A204.1 (cell line): ENCODE measurements around the gene IGF1R.
"Not testable (repeated sequence)": the region's sequence is repeated elsewhere in the genome, so short reads cannot be mapped to it uniquely, and the experiment has no call there.

Experiments used
- FAIRE-seq: peaks from 2 replicates; lab custom pipeline; 2012; peaks lifted over from hg19 to GRCh38; lab: Jason Lieb, UNC

IGF1R gene

DNA sequence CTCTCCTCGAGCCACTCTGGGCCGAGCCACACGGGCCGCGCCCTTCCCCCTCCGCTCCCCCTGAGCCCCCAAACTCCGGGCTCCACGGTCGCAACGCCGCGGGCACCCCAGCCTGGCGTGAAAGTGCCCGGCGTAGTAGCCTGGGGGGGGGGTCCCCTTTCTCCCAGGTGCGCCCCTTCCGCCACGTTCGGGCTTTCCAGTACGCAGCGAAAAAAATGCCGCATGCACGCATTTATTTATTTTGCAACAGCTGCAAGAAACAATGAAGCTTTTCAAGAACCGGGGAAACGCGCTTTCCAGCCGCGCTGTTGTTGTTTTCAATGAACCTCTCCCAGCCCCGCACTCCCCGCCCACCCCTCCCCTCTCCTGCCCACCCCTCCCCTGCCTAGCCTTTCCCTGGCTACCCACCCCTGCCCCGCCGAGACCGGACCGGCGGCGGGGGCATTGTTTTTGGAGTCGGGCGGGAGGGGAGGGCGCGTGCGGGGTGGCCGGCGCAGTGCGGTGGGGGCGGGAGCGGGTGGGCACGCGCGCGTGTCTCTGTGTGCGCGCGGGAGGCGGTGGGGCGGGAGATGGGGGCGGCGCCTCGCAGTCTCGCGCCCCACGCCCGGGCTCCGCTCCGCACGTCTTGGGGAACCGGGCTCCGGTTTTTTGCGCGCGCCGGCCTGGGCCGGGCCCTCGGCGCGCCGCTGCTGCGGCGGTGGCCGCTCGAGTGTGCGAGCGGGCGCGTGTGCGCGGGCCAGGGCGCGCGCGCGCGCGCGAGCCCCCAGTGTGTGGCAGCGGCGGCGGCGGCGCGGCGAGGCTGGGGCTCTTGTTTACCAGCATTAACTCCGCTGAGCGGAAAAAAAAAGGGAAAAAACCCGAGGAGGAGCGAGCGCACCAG is at the start of gene IGF1R:
Gene IGF1R (plus strand): TSS at position 766 of the 880 bp plus-strand sequence. CDS start 1,043 bp downstream, outside the sequence.
- FAIRE-seq, result no peak

DNA sequence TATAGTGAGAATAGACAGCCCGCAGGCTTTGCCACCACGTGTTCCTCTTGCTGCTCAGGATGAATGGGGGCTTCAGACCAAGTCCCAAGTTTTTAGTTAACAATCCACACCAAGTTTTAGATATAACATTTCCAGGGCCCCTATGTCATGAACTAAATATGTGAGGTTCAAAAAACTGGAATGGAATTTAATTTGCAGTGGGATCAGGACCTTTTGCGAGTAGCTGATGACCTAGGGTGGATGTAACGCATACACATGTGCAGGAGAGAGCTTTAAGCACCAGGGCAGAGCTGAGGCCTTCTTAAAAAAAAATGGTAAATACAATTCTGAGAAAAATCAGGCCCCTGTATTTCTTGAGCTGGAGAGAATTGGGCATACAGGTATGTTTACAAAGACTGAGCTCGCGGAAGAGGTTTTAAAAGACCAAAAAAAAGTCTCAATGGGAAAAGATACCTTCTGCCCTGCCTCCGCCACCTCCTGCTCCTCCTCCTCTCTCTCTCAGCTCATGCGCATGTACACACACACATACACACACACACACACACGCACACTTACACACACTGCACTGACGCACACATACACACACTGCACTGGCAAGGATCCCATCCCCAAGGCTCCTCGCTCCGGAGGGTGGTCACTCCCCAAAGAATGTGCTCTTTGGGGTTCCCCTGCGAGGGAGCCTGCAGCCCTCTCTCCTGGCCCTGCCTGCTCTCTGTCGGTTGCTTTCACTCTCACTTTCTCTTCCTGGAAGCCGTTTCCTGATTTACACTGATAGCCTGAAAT is 48.2 kb upstream of the IGF1R start:
- FAIRE-seq, result no peak

DNA sequence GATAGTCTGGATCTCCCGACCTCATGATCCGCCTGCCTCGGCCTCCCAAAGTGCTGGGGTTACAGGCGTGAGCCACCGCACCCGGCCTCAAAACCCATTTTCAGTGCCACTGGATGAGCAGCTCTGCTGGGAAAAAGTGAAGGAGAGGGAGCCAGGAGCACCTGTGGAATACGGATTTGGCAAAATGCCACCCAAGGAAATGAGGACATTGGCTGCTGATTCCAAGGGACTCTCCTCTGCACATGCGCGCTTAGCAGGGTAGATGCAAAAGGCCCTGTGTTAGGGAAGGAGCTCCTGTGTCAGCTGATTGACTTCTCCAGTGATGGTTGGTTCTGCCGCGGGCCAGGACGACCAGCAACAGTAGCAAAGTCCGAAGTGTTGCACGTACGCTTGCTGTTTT is 43.4 kb upstream of the IGF1R start:
- no peak for FAIRE-seq

DNA sequence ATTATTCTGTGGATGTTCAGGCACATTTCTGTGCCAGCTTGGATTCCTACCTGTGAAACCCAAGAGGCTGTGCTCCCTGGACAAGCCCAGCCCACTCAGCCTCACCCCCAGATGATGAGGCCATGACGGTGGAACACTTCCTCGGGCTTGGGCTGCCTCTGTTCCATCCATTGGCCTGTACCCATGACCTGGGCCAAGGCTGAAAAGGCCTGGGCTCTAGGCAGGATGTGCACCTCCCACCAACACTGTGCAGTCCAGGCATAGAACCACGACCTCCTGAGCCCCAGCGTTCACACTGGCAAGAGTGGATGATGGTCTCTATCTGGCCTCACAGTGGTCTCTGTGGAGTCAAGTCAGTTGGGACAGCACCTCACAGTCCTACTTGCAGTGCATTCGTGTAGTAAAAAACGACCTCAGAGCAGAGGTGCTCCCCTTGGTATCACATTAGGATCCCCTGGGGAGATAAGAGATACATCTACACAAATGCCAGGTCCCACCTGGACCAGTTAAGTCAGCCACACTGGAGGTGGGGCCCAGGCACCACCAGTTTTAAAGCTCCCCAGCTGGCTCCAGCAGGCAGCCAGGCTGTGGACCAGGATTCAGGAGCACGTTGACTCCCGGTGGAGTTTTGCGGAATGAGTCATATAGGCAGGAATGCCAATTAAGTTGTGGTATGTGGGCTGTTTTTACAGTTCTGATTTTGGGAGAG is 39.0 kb upstream of the IGF1R start:
- no peak for FAIRE-seq

DNA sequence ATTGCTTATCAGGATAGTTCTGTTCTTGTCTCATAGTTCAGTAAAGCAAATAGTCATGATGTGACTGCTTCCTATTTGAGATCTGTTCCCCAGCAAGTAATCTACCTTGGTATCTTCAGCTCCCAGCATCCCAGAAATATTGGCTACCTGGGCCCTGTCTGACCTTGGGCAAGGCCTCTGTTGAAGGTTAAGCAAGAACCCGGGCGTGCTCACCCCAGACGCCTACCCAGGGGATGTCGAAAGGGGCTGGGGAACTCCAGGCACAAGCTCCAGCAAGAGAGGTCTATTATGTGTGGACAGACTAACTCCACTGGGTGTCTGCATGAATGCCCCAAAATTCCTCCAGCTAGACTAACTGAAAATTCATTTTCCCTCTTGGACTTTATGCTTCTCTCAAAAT is 37.3 kb upstream of the IGF1R start:
- no peak for FAIRE-seq

DNA sequence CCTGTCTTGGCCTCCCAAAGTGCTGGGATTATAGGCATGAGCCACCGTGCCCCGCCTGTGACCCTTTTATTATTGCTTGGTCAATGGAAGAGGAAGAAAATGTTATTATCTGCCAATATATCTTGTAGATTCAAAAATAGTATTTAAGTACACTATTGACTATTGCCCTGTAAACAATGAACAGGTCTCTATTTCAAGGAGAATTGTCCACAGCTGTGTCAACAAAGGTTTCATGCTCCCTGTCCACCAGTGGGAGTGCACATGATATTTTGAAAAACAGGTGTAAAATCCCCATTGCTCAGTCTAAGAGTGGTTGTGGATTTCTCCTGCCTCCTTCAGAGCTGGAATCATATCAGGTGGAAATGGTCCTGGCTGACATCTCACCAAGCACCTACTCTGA is 36.5 kb upstream of the IGF1R start:
- no peak for FAIRE-seq

DNA sequence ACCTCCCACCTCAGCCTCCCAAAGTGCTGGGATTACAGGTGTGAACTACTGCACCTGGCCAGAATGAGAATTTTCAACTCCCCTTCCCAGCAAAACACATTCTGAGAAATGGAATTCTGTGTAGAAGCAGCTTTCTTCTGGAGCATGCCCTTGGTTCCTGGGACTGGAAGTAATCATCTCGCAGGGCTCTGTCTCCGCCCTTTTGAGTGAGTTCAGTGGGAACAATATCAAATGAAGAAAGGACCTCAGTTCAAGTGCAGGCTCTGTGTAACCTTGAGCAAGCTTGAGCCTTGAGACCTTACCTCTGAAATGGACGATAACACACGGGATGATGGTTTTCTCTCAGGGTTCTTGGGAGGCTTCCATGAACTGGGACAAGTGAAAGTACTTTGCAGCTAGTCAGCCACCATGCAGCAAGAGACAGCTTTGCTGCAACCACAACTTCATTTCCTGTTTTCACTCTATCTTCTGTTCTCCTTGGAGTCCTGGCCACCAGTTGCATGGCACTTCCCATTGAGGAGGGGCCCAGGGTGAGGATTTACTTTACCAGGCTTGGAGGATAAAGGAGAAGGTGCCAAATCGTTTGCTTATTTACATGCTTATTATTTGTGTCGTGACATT is 35.7 kb upstream of the IGF1R start:
- FAIRE-seq, result no peak

DNA sequence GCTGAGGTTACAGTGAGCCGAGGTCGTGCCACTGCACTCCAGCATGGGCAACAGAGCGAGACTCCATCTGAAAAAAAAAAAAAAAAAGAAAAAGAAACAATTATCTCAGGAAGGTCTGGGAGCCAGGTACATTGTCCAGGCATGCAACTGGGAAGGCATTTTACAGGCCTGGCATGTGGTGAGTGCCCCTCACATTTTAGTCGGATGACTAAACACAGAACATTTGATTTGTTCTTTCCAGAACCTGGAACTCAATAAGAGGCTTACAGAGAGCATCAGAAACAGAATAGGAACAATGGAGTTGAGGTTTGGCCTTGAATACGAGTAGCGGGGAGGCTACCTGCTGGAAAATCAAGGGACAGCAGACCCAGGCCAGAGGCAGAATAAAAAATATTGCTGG is 33.7 kb upstream of the IGF1R start:
- FAIRE-seq, result no peak

DNA sequence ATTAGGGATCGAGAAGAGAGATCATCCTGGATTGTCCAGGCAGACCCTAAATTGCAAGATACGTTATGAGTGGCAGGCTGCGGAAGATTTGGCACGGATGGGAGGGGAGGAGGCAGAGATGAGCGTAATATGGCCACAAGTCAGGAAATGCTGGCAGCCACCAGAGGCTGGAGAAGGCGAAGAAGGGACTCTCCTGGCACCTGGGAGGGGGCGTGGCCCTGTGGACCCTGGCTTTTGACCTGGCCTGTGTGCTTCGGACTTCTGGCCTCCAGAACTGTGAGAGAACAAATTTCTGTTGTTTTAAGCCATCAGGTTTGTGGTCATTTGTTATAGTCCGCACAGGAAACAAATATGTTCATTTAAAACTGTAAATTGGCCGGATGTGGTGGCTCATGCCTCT is 31.9 kb upstream of the IGF1R start:
- no peak for FAIRE-seq

DNA sequence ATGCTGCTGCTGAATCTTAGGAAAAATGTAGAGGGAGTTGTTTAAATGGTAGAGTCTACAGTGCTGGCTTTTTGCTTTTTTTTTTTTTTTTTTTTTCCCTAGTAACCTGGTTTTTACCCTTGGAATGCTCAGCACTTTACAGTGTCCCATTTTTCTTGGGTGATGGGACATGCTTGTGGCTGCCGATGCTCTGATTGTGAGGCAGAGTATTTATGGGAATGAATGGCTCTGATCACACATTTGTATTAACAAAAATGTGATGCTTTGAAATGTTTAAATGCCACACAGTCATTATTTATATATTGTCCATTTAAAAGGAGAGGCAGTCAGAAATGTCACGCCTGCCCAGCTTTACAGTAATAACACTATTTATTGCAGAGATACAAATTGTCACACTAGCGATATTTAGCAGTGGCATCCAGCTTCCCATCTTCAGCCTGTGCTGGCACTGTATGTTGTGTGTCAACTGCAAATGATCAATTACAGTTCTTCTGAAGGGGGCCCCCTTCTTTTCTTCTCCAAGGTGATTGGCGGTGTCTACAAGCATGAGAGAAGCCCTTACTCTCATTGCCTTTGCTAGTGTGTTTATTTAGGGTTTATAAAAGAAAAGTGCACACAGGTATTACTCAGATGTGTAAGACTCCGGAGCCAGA is 30.9 kb upstream of the IGF1R start:
- no peak for FAIRE-seq

DNA sequence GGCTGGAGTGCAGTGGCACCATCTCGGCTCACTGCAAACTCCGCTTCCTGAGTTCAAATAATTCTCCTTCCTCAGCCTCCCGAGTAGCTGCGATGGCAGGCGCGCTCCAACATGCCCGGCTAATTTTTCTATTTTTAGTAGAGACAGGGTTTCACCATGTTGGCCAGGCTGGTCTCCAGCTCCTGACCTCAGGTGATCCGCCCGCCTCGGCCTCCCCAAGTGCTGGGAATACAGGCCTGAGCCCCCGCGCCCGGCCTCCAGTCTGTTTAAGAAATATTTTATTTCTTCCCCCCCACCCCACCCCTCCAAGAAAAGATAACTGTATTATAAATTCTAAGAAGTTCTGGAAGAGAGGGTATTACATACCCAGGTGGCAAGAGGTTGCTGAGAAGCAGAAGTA is 29.8 kb upstream of the IGF1R start:
- FAIRE-seq, result not testable (repeated sequence)

DNA sequence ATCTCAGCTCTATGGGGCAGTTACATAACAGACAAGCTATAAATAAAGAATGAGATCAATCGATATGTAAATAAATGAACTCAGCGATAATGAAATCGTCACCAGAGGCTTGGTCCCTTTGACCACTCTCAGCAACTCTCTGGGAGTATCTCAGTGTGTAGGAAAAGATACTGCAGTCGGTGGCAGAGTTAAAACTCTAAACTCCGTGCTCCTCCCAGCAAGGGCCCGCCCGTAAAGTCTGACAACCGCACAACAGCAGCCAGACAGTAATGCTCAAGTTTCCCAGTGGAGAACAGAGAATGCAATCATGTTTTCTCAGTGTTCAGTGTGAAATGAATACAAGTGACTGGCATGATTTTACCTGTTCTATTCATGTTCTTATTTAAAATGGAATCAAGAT is 28.3 kb upstream of the IGF1R start:
- no peak for FAIRE-seq

DNA sequence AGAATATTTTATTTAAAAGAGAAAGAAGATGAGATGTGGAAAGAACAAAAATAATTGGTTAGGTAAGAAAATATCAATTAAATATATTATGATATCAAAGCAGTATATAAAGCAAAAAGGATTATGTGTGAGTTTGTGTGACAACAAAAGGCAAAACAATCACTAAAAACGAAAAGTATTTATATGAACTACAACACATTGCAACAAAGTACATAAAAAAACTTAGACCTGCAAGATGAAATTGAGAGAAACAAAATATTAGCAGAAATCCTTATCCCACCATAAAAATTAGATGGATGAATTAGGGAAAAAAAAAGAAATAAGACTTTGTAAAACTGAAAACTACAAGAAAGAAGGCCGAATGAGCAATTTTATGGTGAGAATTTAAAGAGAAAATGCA is 27.3 kb upstream of the IGF1R start:
- FAIRE-seq, result peak; percentile 6

DNA sequence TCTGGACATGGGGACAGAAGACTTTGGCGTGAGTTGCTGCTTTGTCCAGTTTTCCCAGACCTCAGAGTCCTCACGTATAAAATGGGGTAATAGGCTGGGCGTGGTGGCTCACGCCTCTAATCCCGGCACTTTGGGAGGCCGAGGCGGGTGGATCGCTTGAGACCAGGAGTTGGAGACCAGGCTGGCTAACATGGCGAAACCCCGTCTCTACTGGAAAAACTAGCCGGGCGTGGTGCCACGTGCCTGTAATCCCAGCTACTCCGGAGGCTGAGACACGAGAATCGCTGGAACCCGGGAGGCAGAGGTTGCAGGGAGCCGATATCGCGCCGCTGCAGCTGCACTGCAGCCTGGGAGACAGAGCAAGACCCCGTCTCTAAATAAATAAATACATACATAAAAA is 22.7 kb upstream of the IGF1R start:
- no peak for FAIRE-seq

DNA sequence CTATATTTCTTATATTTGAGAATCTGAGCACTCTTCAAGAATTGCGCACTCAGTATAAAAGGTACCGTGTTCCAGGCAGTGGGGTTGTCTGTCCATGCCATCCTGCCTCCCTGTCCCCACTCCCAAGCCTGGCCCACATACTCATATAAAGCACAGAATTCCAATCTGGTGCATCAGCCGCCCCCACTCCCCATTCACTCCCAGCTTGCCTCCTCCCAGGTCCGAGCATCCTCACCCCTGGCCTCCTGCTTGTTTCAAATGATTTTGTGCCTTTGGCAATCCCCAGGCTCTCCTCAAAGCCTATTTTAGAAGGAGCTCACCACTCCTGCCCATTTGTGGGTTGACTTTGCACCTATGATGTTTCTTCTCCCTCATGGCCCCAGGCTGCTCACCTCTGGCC is 22.2 kb upstream of the IGF1R start:
- FAIRE-seq, result no peak

DNA sequence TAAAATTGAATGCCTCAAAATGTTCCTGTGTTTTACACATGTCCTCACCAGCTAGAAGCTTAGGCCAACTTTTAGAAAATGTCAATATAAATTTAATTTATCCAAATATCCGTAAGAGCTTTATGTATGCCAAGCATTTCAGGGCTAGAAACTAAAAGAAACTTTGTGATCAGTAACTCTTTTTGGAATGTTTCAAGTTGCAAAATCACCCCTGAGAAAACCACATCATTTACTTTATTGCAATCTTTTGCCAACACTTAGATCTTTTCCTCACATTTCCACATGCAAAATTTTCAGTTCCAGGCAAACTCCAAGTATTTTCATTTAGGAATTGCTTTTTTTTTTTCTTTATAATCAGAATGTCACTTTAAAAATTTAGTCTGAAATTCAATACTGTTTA is 20.1 kb upstream of the IGF1R start:
- FAIRE-seq, result no peak

DNA sequence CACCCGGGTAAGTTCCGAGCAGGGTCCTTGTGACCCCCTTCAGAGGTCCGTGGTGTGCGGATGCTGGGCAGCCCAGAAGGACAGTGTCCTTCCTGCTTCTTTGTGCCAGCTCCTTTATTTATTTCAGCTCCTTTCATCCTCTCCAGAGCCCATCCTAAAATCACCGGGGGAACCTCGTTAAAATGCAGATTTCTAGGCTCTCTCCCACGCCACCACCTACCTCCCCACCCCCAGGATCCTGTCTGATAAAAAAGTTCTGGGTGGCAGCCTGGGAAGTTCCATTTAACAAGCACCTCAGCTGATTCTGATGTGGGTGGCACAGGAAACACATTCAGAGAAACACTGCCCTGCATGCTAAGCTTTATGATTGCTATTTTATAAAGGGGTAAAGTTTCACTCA is 12.5 kb upstream of the IGF1R start:
- FAIRE-seq, result no peak

DNA sequence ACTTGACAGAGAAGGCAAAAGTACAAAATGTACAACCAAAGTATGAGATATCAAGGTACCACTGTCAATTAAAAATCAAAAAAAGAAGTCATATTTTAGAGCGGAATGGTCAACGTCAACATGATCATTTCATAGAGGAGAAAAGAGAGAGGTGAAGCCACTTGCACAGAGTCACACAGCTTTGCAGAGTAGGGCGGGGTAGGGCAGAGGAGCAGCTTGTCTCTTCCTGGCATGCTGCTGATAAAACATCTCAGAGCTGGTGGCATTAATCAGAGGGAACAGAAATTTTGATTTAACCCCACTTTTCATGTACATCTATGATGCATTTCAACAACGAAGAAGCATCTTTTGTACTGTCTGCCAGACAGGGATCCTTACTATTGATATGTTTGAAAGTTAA is 5.2 kb upstream of the IGF1R start:
- no peak for FAIRE-seq

DNA sequence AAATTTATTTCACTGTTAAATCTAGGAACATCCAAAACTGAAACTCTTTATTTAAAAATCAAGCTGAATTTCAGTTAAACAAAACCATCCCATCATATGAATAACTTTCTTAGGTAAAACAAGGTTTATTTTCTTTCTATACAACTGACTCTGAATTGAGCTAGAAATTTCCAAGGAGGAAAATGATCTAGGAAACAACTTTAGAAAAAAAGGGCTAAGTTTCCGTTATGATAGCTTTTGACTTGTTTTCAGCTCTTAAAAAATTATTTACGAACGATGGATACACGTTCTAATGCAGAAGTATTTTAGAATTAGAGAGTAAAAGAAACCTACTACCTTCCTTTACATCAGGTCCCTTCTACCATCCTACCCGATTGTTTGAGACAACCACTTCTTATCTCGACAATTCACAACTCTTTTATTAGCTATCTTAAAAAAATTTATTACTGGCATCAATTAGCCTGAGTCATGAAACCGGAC is 1.8 kb upstream of the IGF1R start:
- FAIRE-seq, result no peak

DNA sequence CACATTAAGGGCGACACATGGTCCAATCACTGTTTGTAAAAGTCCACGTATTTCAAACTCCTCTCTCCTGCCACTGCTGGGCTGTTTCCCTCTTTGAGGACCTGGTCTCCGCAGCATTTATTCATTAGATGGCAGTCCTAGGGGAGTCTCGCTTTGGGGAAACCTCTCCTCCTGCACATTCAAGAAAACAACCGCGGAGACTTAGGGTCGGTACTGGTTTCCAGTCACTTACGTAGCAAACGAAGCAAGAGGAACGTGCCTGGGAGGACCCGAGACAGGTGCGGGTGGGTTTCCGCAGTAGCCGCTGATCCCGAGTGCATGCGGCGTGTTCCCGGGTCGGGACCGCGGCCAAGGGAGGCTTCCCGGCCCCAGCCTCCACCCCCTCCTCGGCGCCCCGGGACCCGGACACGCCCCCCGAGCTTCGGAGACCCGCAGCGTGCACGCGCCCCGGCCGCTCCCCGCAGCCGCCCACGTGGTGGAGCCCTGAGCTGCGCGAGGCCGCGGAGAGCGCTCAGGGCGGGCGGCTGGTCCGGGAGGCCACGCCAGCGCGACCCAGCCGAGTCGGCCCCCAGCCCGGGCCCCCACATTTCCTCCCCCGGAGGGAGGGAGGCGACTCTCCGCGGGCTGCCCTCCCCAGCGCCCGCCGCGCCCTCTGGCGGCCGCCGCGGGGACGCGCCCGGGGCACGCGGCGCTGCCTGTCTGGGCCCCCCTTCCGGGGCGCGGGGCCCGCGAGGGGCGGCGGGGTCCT is 1.1 kb upstream of the IGF1R start:
- FAIRE-seq, result no peak
